Left forelimb (tissue), 1 donor: ENCODE data around the gene FAM131C.

Experiments used
- DNase-seq: peaks from one replicate; pipeline ENCODE4 v3.0.0-alpha.2; 2018; ENCODE audit warnings: low spot score

Gene FAM131C

DNA sequence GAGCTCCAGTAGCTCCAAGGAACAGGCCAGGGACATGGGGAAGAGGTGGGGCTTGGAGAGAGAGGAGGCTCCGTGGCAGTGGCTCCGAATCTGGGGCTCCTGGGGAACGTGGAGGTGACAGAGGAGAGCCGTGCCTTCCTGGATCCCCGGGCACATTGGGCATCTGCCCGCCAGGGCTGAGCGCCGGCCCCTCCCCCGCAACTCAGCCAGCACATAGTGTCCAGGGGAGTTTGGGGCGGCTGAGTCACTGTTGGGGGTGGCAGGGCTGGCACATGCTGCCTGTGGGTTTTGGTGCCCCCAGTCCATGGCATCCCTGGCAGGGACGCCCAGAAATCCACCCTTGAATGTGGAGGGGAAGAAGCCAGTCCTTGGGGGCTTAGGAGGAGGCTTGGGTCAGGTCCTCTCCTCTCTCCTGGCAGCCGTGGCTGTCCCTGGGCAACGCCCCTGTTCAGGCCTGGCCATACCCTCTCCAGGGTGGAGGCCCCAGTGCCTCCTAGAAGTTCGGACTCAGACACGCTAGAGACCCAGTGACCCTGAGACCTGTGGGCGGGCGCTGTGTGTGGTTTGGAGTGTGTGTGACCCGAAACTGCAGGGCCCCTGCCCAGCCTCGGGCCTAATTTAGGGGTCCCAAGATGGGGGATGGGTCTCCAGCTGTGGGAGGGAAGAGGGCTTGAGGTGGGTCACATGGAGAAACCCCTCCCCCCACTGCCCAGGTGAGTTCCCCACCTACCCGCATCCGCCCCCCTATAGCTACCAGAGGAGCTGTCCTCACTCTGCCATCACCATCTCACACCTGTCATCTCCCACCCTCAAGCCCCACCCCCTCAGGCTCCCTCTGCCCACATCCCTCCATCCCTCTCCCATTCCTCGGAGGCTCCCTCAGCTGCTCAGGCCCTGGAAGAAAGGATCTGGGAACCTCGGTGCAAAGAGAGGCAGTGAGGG is 57.2 kb downstream of the FAM131C start:
- no peak for DNase-seq

GRCh38 chr1:16015491-16015890 is 58.0 kb downstream of the FAM131C start:
- no peak for DNase-seq

DNA sequence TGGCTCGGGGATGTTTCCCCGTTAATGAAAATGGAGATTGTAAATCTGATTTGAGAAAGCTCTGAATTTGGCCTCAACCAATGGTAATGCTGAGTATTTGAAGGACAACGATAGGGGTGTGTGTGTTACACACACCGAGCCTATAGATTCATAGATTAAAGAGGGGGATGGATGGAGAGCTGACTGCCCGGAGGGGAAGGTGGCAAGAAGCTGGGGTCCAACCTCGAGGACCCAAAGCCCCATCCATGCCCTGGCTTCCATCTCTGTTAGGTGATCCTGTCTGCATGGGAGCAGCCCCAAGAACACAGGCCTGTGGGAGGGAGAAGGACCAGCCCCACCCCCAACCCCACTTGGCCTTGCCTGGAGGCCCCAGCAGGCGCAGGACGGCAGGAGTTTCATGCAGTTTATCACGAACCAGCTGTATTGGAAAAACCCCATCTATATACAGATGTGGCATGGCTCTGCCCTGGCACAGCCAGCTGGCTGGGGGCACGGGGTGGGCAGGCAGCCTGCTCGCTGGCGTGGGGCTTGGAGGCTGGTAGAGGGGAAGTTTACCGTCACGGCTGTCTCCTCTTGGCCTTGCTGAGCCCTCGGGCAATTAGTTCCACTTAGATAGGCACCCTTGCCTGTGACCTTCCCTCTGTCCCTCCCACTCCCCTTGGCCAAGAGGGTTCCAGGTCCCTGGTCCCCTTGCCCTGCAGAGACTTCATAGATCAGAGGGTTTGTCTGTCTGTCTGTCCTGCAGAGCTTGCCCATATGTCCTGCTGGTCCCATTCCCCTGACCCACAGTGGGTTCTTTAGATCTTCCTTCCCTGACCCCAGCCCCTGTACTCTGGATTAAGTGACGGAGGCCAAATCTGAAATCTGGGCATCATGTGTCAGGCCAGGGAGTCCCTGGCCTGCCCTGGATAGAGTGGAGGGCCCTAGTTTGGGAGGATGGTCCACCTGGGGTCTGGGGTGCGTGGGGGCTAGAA is 58.7 kb downstream of the FAM131C start:
- no peak for DNase-seq

DNA sequence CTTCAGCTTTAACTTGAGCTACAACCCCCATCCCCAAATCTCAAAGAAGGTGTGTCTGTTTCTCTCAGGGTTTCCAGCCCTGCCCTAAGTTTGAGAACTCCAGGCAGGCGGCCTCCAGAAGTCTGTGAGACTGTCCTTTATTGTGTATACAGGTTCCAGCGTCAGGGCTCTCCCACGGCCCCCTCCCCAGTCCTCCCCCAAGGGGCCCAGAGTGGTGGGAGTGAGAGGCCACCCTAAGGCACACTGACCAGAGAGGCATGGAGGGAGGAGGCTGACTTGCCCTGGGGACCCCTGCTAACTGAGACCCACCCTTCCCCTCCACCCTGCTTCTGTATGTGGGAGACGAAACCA is 59.6 kb downstream of the FAM131C start:
- no peak for DNase-seq

DNA sequence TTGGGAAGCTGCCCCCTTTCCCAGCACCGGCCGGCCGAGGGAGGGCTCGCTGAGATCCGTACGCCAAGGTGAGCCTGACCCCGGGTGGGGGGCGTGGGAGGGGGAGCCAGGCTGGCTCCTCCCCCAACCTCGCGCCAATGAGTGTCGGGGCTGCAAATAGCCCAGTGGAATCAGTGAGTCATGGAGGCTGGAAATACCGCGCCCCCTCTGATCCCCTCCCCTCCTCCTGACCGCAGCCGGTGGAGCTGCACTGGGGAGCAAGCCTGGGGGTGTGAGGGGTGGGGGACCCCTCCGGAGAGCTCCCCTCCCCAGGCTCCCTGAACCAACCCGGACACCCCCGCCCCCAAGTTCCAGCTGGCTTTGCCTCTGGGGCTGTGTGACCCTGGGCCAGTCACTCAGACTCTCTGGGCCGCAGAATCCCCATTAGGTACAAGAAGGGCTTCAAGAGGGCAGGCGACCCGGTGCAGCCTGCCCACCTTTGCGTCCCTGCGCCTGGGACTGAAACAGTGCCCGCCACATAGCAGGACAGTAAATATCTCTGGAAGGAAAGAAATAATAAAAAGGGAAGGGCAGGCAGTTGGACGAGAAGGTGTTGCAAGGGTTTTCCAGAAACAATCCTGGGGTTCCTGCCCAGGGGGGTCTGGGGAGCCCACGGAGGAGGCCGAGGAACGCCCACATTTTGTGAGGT is 60.1 kb downstream of the FAM131C start:
- peak; percentile 83 for DNase-seq

DNA sequence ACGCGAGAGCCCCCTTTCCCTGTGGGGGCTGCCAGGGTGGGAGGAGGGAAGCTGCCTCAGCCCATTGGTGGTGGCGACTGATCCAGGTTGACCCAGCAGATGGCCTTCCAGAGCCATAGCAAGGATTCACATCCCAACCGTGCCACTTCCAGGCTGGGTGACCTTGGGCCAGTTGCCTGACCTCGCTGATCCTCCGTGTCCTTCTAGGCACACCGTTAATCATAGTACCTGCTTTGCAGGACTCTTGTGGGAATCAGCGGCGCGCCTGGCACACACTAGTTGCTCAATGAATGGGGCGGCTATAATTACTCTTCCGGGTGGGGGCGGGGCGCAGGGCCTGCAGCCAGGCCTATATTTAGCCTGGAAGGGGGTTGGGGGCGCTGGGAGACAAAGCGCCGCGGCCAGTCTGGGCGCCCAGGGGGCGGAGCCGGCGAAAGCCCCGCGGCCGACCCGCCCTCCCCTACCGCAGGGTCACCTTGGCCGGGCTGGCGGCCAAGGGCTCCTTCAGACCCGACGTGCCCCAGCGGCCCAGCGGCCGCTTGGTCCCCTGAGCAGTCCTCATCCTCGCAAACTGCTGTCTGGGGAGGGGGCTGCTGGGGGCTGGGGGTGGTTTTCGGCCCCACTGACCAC is 60.7 kb downstream of the FAM131C start:
- DNase-seq, result no peak

DNA sequence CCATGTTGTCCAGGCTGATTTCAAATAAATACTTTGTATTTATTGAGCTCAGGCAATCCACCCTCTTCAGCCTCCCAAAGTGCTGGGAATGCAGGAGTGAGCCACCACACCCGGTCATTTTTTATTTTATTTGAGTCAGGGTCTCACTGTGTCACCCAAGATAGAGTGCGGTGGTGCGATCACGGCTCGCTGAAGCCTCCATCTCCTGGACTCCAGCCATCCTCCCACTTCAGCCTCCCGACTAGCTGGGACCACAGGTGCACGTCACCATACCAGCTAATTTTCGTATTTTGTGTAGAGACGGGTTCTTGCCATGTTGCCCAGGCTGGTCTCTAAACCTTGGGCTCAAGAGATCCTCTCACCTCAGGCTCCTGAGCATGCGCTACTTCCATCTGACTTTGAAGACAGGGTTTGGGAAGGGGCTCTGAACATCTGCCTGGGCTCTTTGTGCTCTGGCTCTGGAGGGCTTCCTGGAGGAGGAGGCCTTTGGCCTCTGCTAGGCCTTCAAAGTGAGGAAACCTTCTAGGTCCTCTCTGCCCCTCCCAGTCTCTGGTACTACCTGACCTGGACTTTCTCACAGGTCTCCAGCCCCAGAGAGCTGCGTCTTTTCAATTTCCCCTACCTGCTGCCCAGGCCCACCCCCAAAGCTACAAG is 61.4 kb downstream of the FAM131C start:
- no peak for DNase-seq

GRCh38 chr1:16010837-16011236 is 62.6 kb downstream of the FAM131C start:
- no peak for DNase-seq

DNA sequence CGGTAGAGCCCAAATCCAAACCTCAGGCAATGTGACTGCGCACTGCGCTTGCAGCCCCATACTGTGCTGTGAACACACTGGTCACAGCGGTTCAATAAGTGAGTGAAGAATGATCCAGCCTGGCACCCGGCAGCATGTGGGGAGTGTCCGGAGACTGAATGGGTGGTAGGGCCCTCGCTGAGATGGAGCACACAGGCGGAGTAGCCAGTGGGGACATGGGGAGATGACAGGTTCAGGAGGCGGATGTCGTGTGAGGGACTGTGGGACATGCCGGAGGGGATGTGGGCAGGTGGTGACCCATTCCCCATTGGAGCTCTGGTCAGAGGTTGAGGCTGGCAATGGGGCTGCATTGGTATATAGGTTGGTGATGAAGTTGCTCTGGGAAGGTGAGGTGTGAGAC is 63.8 kb downstream of the FAM131C start:
- no peak for DNase-seq

GRCh38 chr1:16009030-16009460 is 64.4 kb downstream of the FAM131C start:
- peak; percentile 86 for DNase-seq
